Calu3 (cell line): ENCODE data around the gene KLK12. TPM values are rescaled to one million over a fixed set of nuclear protein-coding genes. Genes with fewer than 3 reads are reported as not detected.

Source experiments
- BruUV-seq: library from RNA; stranded (reverse); fragments of 400-500 nt; replicated peaks from 2 replicates; lab custom pipeline; 2021; lab: Mats Ljungman, UMichigan
- CTCF ChIA-PET: fragments of 300-600 bp; sonication (Branson Sonifier 250); formaldehyde crosslinking; loops from one replicate; lab custom pipeline; 2022; ENCODE audit warnings: antibody characterized with exemption; lab: Charles Lee
- DNase-seq: peaks from one replicate; pipeline ENCODE4 v3.0.0; 2022
- H3K27ac Mint-ChIP-seq: one replicate; pipeline ENCODE4 v1.8.0; 2022; ENCODE audit warnings: mixed read lengths; ENCODE audit not compliant: unreplicated experiment
- H3K27me3 Mint-ChIP-seq: one replicate; pipeline ENCODE4 v1.8.0; 2022; ENCODE audit warnings: mixed read lengths; ENCODE audit not compliant: unreplicated experiment
- H3K36me3 Mint-ChIP-seq: one replicate; pipeline ENCODE4 v1.8.0; 2022; ENCODE audit warnings: mild to moderate bottlenecking, moderate library complexity, mixed read lengths; ENCODE audit not compliant: insufficient read depth, unreplicated experiment
- H3K4me1 Mint-ChIP-seq: one replicate; pipeline ENCODE4 v1.8.0; 2022; ENCODE audit warnings: mild to moderate bottlenecking, low read depth, mixed read lengths; ENCODE audit not compliant: unreplicated experiment
- H3K4me3 Mint-ChIP-seq: one replicate; pipeline ENCODE4 v1.8.0; 2022; ENCODE audit warnings: mild to moderate bottlenecking, low read depth, moderate library complexity, mixed read lengths; ENCODE audit not compliant: unreplicated experiment
- H3K9me3 Mint-ChIP-seq: one replicate; pipeline ENCODE4 v1.8.0; 2022; ENCODE audit warnings: low read depth, mixed read lengths; ENCODE audit not compliant: unreplicated experiment
- CTCF ChIP-seq: fragments of 200-600 bp; IDR thresholded peaks from one replicate; pipeline ENCODE4 v1.8.0; 2022; ENCODE audit warnings: antibody characterized with exemption; ENCODE audit not compliant: unreplicated experiment
- intact Hi-C: fragments of 100-400 bp; cut with micrococcal nuclease; formaldehyde crosslinking; loops from one replicate; pipeline ENCODE4 v1.10.0; 2022; ENCODE audit not compliant: unreplicated experiment
- total RNA-seq: library from RNA; stranded (reverse); gene quantifications from 2 replicates; pipeline ENCODE4 v1.2.3, GENCODE V29; 2022

The KLK12 gene
- total RNA-seq, 1 experiment from 2014 or later, result not detected

- H3K4me3 Mint-ChIP-seq, result peak within 1 kb of the TSS; percentile 56
- DNase-seq, result peak; percentile 24
- intact Hi-C loops, result no loop called here
- no peaks in the 10 kb centered on the region for H3K36me3 Mint-ChIP-seq
- CTCF ChIA-PET, result interaction anchor here (0.7 to 0.9 kb wide), 2 partner anchors 12 to 44 kb away, joined by 4 read pairs; no protein-coding TSS in a partner anchor
- no peak for TF ChIP-seq CTCF
- no peak within 1 kb of the TSS for H3K27ac Mint-ChIP-seq
- peaks cover 12% of the 10 kb centered on the region for H3K9me3 Mint-ChIP-seq
- H3K4me1 Mint-ChIP-seq, result no peaks in the 10 kb centered on the region
- H3K27me3 Mint-ChIP-seq, result peaks cover 54% of the 10 kb centered on the region
- no TSS peak for BruUV-seq
These were observed 29.9 kb upstream of the KLK12 start, which contains the start of gene KLK13 for GRCh38 chr19:51064534-51065220. TSS of gene KLK13 (minus strand) at chr19:51065092. CDS start at chr19:51065067, 25 bp downstream.

DNA sequence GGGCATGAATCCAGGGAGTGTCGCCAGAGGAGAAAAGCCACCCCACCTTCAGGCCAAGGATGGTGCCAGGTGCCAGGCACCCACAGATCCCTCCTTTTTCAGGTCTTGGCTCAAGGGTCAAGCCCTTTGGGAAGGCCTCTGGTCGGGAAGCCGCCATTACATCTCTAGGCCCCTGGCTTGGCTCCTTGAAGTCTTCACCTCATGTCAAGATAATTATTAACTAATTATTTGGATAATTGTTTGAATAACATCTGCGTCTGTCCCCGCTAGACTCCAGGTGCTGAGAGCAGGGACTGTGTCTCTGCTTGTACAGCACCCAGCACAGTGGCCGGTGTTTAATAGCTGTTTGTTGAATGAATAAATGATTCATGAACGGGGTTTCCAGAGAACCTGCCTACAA, 28.9 kb upstream of the KLK12 start:
- TF ChIP-seq CTCF, result no peak
- no TSS peak for BruUV-seq
- CTCF ChIA-PET, result interaction anchor here (0.7 kb wide), 1 partner anchor 13 kb away, joined by 4 read pairs; no protein-coding TSS in a partner anchor
- DNase-seq, result no peak
- Mint-ChIP-seq H3K36me3 (no peaks in the 10 kb centered on the region), H3K4me3 (no peak overlapping the region), H3K4me1 (no peaks in the 10 kb centered on the region), H3K27ac (no peak overlapping the region), H3K9me3 (peaks cover 12% of the 10 kb centered on the region), H3K27me3 (peaks cover 63% of the 10 kb centered on the region)
- intact Hi-C loops, result no loop called here

DNA sequence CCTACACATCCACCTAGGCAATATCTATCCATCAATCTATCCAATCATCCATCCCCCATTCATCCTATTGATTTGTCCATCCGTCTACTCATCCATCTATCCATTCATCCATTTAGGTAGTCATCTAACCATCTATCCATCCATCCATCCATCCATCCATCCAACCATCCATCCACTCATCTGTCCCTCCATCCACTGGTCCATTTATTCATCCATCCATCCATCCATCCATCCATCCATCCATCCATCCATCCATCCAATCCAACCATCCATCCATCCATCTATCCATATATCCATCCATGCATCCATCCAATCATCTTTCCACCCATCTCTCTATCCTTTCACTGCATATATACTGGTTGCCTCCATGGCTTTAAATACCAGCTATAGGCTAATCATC, 26.2 kb upstream of the KLK12 start:
- no peak overlapping the region for H3K27ac Mint-ChIP-seq
- H3K27me3 Mint-ChIP-seq, result peaks cover 67% of the 10 kb centered on the region
- no peaks in the 10 kb centered on the region for H3K4me1 Mint-ChIP-seq
- no peak for DNase-seq
- peaks cover 6% of the 10 kb centered on the region for H3K9me3 Mint-ChIP-seq
- CTCF ChIA-PET, result no interaction called here
- no peak overlapping the region for H3K4me3 Mint-ChIP-seq
- no peaks in the 10 kb centered on the region for H3K36me3 Mint-ChIP-seq
- BruUV-seq, result no TSS peak
- intact Hi-C loops, result no loop called here
- TF ChIP-seq CTCF, result no peak

DNA sequence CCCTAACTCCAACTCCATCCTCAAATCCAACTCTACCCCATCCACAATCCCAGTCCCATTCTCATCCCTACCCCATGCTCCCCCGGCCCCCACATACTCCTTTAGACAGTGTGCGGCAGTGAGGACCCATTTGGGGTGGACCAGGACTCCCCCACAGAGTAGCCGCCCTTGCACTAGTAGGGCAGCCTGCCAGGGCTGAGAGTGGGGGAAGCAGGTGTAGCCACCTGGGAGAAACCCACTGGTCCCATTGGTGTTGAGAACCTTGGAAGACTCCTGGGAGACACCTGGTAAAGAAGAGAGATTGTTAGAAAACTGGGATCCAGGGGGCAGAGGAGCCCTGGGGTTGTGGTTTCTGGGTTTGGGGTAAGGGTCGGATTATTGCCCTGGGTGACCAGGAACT, 25.5 kb upstream of the KLK12 start:
- Mint-ChIP-seq H3K4me3 (no peak overlapping the region), H3K27me3 (peaks cover 67% of the 10 kb centered on the region), H3K36me3 (no peaks in the 10 kb centered on the region), H3K4me1 (no peaks in the 10 kb centered on the region), H3K9me3 (peaks cover 6% of the 10 kb centered on the region), H3K27ac (no peak overlapping the region)
- CTCF ChIA-PET, result no interaction called here
- DNase-seq, result no peak
- BruUV-seq, result no TSS peak
- intact Hi-C loops, result no loop called here
- no peak for TF ChIP-seq CTCF
